Chondrocyte (in vitro differentiated cells): ENCODE results near the gene ADARB1. TPM values are rescaled to one million over a fixed set of nuclear protein-coding genes. Genes with fewer than 3 reads are reported as not detected.
A peak's percentile ranks its signal among the peaks of the same experiment; 100 is the strongest.

ENCODE experiments used
- DNase-seq: peaks from one replicate; pipeline ENCODE4 v3.0.0; 2021; ENCODE audit warnings: mixed read lengths, low spot score
- H3K27ac Mint-ChIP-seq: one replicate; pipeline ENCODE4 v1.8.0; 2021; ENCODE audit warnings: mild to moderate bottlenecking, moderate library complexity, mixed read lengths; ENCODE audit not compliant: unreplicated experiment
- H3K27me3 Mint-ChIP-seq: 2 replicates; pipeline ENCODE4 v1.8.0; 2021; ENCODE audit warnings: low read depth, mixed read lengths
- H3K36me3 Mint-ChIP-seq: 2 replicates; pipeline ENCODE4 v1.8.0; 2021; ENCODE audit warnings: low read depth, mixed read lengths
- H3K4me1 Mint-ChIP-seq: 2 replicates; pipeline ENCODE4 v1.8.0; 2021; ENCODE audit warnings: low read depth, mild to moderate bottlenecking, mixed read lengths
- H3K4me3 Mint-ChIP-seq: one replicate; pipeline ENCODE4 v1.8.0; 2021; ENCODE audit warnings: mild to moderate bottlenecking, moderate library complexity, mixed read lengths; ENCODE audit not compliant: unreplicated experiment
- H3K9me3 Mint-ChIP-seq: 2 replicates; pipeline ENCODE4 v1.8.0; 2021; ENCODE audit warnings: low read depth, mixed read lengths
- CTCF ChIP-seq: fragments of 200-600 bp; sonication (generic); IDR thresholded peaks from 2 replicates; pipeline ENCODE4 v1.5.0; 2021; ENCODE audit warnings: antibody characterized with exemption, mild to moderate bottlenecking, moderate library complexity
- total RNA-seq: library from RNA; stranded (reverse); gene quantifications from 3 replicates; pipeline ENCODE4 v1.2.1, GENCODE V29; 2021

Gene ADARB1
- total RNA-seq, 1 donor from 2014 or later = 92.8 TPM

GRCh38 chr21:45098867-45099266 is 24.5 kb downstream of the ADARB1 start:
- Mint-ChIP-seq H3K27ac (peak overlapping the region; percentile 57), H3K4me3 (no peak overlapping the region), H3K9me3 (no peaks in the 10 kb centered on the region), H3K27me3 (no peaks in the 10 kb centered on the region), H3K36me3 (peaks cover 1% of the 10 kb centered on the region), H3K4me1 (peaks cover 51% of the 10 kb centered on the region)
- no peak for DNase-seq
- TF ChIP-seq CTCF = peak; percentile 73

- Mint-ChIP-seq H3K36me3 (peaks cover 1% of the 10 kb centered on the region), H3K4me3 (no peak overlapping the region), H3K4me1 (peaks cover 58% of the 10 kb centered on the region), H3K9me3 (no peaks in the 10 kb centered on the region), H3K27me3 (no peaks in the 10 kb centered on the region), H3K27ac (peak overlapping the region; percentile 63)
- no peak for DNase-seq
- no peak for TF ChIP-seq CTCF
Measured at GRCh38 chr21:45099571-45099970, 25.2 kb downstream of the ADARB1 start.

- Mint-ChIP-seq H3K27me3 (no peaks in the 10 kb centered on the region), H3K4me3 (no peak overlapping the region), H3K9me3 (no peaks in the 10 kb centered on the region), H3K4me1 (peaks cover 70% of the 10 kb centered on the region), H3K27ac (no peak overlapping the region), H3K36me3 (peaks cover 1% of the 10 kb centered on the region)
- no peak for DNase-seq
- TF ChIP-seq CTCF = no peak
Measured at GRCh38 chr21:45100866-45101265, 26.5 kb downstream of the ADARB1 start.

- H3K9me3 Mint-ChIP-seq = no peaks in the 10 kb centered on the region
- peak overlapping the region; percentile 77 for H3K27ac Mint-ChIP-seq
- peak; percentile 74 for TF ChIP-seq CTCF
- no peak for DNase-seq
- H3K27me3 Mint-ChIP-seq = no peaks in the 10 kb centered on the region
- peaks cover 1% of the 10 kb centered on the region for H3K36me3 Mint-ChIP-seq
- H3K4me3 Mint-ChIP-seq = no peak overlapping the region
- H3K4me1 Mint-ChIP-seq = peaks cover 78% of the 10 kb centered on the region
Measured at GRCh38 chr21:45102391-45102932, 28.1 kb downstream of the ADARB1 start.

GRCh38 chr21:45103971-45104520 is 29.7 kb downstream of the ADARB1 start:
- no peak for TF ChIP-seq CTCF
- H3K27ac Mint-ChIP-seq = peak overlapping the region; percentile 82
- H3K9me3 Mint-ChIP-seq = no peaks in the 10 kb centered on the region
- H3K36me3 Mint-ChIP-seq = peaks cover 1% of the 10 kb centered on the region
- no peak overlapping the region for H3K4me3 Mint-ChIP-seq
- H3K27me3 Mint-ChIP-seq = no peaks in the 10 kb centered on the region
- no peak for DNase-seq
- H3K4me1 Mint-ChIP-seq = peaks cover 74% of the 10 kb centered on the region
